ENCODE data around the gene UQCRHL.
"Not testable (repeated sequence)": the region's sequence is repeated elsewhere in the genome, so short reads cannot be mapped to it uniquely, and the experiment has no call there.

The UQCRHL gene

GRCh38 chr1:15834406-15835204 is 27.2 kb upstream of the UQCRHL start:
- H3K27ac ChIP-seq (ENCODE audit: low read depth, low read length) = peak overlapping the region; percentile 99
- no peaks in the 10 kb centered on the region for H3K9me3 ChIP-seq (ENCODE audit: control insufficient read depth, insufficient read depth, low read depth, low read length)
- H3K4me1 ChIP-seq (ENCODE audit: control insufficient read depth, insufficient read depth, low read length) = peaks cover 16% of the 10 kb centered on the region
- peak overlapping the region; percentile 70 for H3K4me3 ChIP-seq (ENCODE audit: low read depth, low read length)
- H3K36me3 ChIP-seq (ENCODE audit: control insufficient read depth, insufficient read depth, low read length) = no peaks in the 10 kb centered on the region
- H3K9ac ChIP-seq (ENCODE audit: low read length) = peak overlapping the region; percentile 100
- no peaks in the 10 kb centered on the region for H3K27me3 ChIP-seq (ENCODE audit: control insufficient read depth, insufficient read depth, low read length)

GRCh38 chr1:15833842-15834405 is 26.5 kb upstream of the UQCRHL start:
- Histone ChIP-seq H3K9me3 (ENCODE audit: control insufficient read depth, insufficient read depth, low read depth, low read length) (no peaks in the 10 kb centered on the region), H3K36me3 (ENCODE audit: control insufficient read depth, insufficient read depth, low read length) (no peaks in the 10 kb centered on the region), H3K9ac (ENCODE audit: low read length) (peak overlapping the region; percentile 100), H3K27ac (ENCODE audit: low read depth, low read length) (peak overlapping the region; percentile 99; the same call in 1 of the 2 replicates), H3K4me3 (ENCODE audit: low read depth, low read length) (peak overlapping the region; percentile 70), H3K27me3 (ENCODE audit: control insufficient read depth, insufficient read depth, low read length) (no peaks in the 10 kb centered on the region), H3K4me1 (ENCODE audit: control insufficient read depth, insufficient read depth, low read length) (peaks cover 19% of the 10 kb centered on the region)

- no peaks in the 10 kb centered on the region for H3K36me3 ChIP-seq (ENCODE audit: control insufficient read depth, insufficient read depth, low read length)
- H3K27me3 ChIP-seq (ENCODE audit: control insufficient read depth, insufficient read depth, low read length) = no peaks in the 10 kb centered on the region
- peaks cover 19% of the 10 kb centered on the region for H3K4me1 ChIP-seq (ENCODE audit: control insufficient read depth, insufficient read depth, low read length)
- peak overlapping the region; percentile 70 for H3K4me3 ChIP-seq (ENCODE audit: low read depth, low read length)
- peak overlapping the region; percentile 99; the same call in 1 of the 2 replicates for H3K27ac ChIP-seq (ENCODE audit: low read depth, low read length)
- peak overlapping the region; percentile 66 for H3K9ac ChIP-seq (ENCODE audit: low read length)
- no peaks in the 10 kb centered on the region for H3K9me3 ChIP-seq (ENCODE audit: control insufficient read depth, insufficient read depth, low read depth, low read length)
These were observed 25.7 kb upstream of the UQCRHL start for GRCh38 chr1:15833069-15833679.

- H3K36me3 ChIP-seq (ENCODE audit: control insufficient read depth, insufficient read depth, low read length) = no peaks in the 10 kb centered on the region
- no peaks in the 10 kb centered on the region for H3K9me3 ChIP-seq (ENCODE audit: control insufficient read depth, insufficient read depth, low read depth, low read length)
- no peak overlapping the region for H3K4me3 ChIP-seq (ENCODE audit: low read depth, low read length)
- H3K27ac ChIP-seq (ENCODE audit: low read depth, low read length) = no peak overlapping the region
- H3K4me1 ChIP-seq (ENCODE audit: control insufficient read depth, insufficient read depth, low read length) = peaks cover 19% of the 10 kb centered on the region
- no peak overlapping the region for H3K9ac ChIP-seq (ENCODE audit: low read length)
- no peaks in the 10 kb centered on the region for H3K27me3 ChIP-seq (ENCODE audit: control insufficient read depth, insufficient read depth, low read length)
These were observed 22.8 kb upstream of the UQCRHL start for GRCh38 chr1:15830258-15830657.

GRCh38 chr1:15828931-15829330 is 21.5 kb upstream of the UQCRHL start:
- not testable (repeated sequence) for H3K27me3 ChIP-seq (ENCODE audit: control insufficient read depth, insufficient read depth, low read length); H3K9me3 ChIP-seq (ENCODE audit: control insufficient read depth, insufficient read depth, low read depth, low read length); H3K9ac ChIP-seq (ENCODE audit: low read length); H3K36me3 ChIP-seq (ENCODE audit: control insufficient read depth, insufficient read depth, low read length); H3K4me3 ChIP-seq (ENCODE audit: low read depth, low read length); H3K27ac ChIP-seq (ENCODE audit: low read depth, low read length)
- peaks cover 19% of the 10 kb centered on the region for H3K4me1 ChIP-seq (ENCODE audit: control insufficient read depth, insufficient read depth, low read length)

GRCh38 chr1:15827567-15827966 is 20.1 kb upstream of the UQCRHL start:
- not testable (repeated sequence) for H3K9ac ChIP-seq (ENCODE audit: low read length); H3K27ac ChIP-seq (ENCODE audit: low read depth, low read length); H3K27me3 ChIP-seq (ENCODE audit: control insufficient read depth, insufficient read depth, low read length); H3K9me3 ChIP-seq (ENCODE audit: control insufficient read depth, insufficient read depth, low read depth, low read length); H3K4me3 ChIP-seq (ENCODE audit: low read depth, low read length); H3K36me3 ChIP-seq (ENCODE audit: control insufficient read depth, insufficient read depth, low read length)
- H3K4me1 ChIP-seq (ENCODE audit: control insufficient read depth, insufficient read depth, low read length) = peaks cover 16% of the 10 kb centered on the region

GRCh38 chr1:15826810-15827507 is 19.5 kb upstream of the UQCRHL start:
- no peaks in the 10 kb centered on the region for H3K27me3 ChIP-seq (ENCODE audit: control insufficient read depth, insufficient read depth, low read length)
- H3K36me3 ChIP-seq (ENCODE audit: control insufficient read depth, insufficient read depth, low read length) = no peaks in the 10 kb centered on the region
- no peak overlapping the region for H3K9ac ChIP-seq (ENCODE audit: low read length)
- no peak overlapping the region for H3K4me3 ChIP-seq (ENCODE audit: low read depth, low read length)
- no peak overlapping the region for H3K27ac ChIP-seq (ENCODE audit: low read depth, low read length)
- peaks cover 16% of the 10 kb centered on the region for H3K4me1 ChIP-seq (ENCODE audit: control insufficient read depth, insufficient read depth, low read length)
- no peaks in the 10 kb centered on the region for H3K9me3 ChIP-seq (ENCODE audit: control insufficient read depth, insufficient read depth, low read depth, low read length)

- no peak overlapping the region for H3K27ac ChIP-seq (ENCODE audit: low read depth, low read length)
- H3K9me3 ChIP-seq (ENCODE audit: control insufficient read depth, insufficient read depth, low read depth, low read length) = no peaks in the 10 kb centered on the region
- H3K9ac ChIP-seq (ENCODE audit: low read length) = no peak overlapping the region
These were observed 18.4 kb upstream of the UQCRHL start for GRCh38 chr1:15825800-15826199.

GRCh38 chr1:15820478-15820877 is 13.0 kb upstream of the UQCRHL start:
- Histone ChIP-seq H3K27me3 (ENCODE audit: control insufficient read depth, insufficient read depth, low read length) (no peaks in the 10 kb centered on the region), H3K36me3 (ENCODE audit: control insufficient read depth, insufficient read depth, low read length) (no peaks in the 10 kb centered on the region), H3K4me3 (ENCODE audit: low read depth, low read length) (no peak overlapping the region), H3K4me1 (ENCODE audit: control insufficient read depth, insufficient read depth, low read length) (peaks cover 3% of the 10 kb centered on the region; the same call in 1 of the 2 replicates), H3K9ac (ENCODE audit: low read length) (no peak overlapping the region), H3K9me3 (ENCODE audit: control insufficient read depth, insufficient read depth, low read depth, low read length) (no peaks in the 10 kb centered on the region), H3K27ac (ENCODE audit: low read depth, low read length) (no peak overlapping the region)

More at GRCh38 chr1:15825800-15826199, 18.4 kb upstream of the UQCRHL start:
- no peaks in the 10 kb centered on the region for H3K27me3 ChIP-seq (ENCODE audit: control insufficient read depth, insufficient read depth, low read length)
- no peaks in the 10 kb centered on the region for H3K36me3 ChIP-seq (ENCODE audit: control insufficient read depth, insufficient read depth, low read length)
- H3K4me3 ChIP-seq (ENCODE audit: low read depth, low read length) = no peak overlapping the region
- peaks cover 15% of the 10 kb centered on the region for H3K4me1 ChIP-seq (ENCODE audit: control insufficient read depth, insufficient read depth, low read length)

- Histone ChIP-seq H3K9me3 (ENCODE audit: control insufficient read depth, insufficient read depth, low read depth, low read length) (no peaks in the 10 kb centered on the region), H3K4me1 (ENCODE audit: control insufficient read depth, insufficient read depth, low read length) (peaks cover 3% of the 10 kb centered on the region; the same call in 1 of the 2 replicates), H3K9ac (ENCODE audit: low read length) (no peak overlapping the region), H3K36me3 (ENCODE audit: control insufficient read depth, insufficient read depth, low read length) (no peaks in the 10 kb centered on the region), H3K27me3 (ENCODE audit: control insufficient read depth, insufficient read depth, low read length) (no peaks in the 10 kb centered on the region), H3K27ac (ENCODE audit: low read depth, low read length) (no peak overlapping the region), H3K4me3 (ENCODE audit: low read depth, low read length) (no peak overlapping the region)
These were observed 9.2 kb upstream of the UQCRHL start for GRCh38 chr1:15816674-15817073.

All from HUES6 (cell line).